ENCODE measurements around the gene PTGR1. TPM values are rescaled to one million over a fixed set of nuclear protein-coding genes. Genes with fewer than 3 reads are reported as not detected.
A peak's percentile ranks its signal among the peaks of the same experiment; 100 is the strongest.
"Not testable (repeated sequence)": the region's sequence is repeated elsewhere in the genome, so short reads cannot be mapped to it uniquely, and the experiment has no call there.

The PTGR1 gene
- polyA plus RNA-seq, 1 donor = 39.5 TPM

GRCh38 chr9:111613436-111614040, 14.1 kb upstream of the PTGR1 start:
- DNase-seq (ENCODE audit: low read depth) = no peak

DNA sequence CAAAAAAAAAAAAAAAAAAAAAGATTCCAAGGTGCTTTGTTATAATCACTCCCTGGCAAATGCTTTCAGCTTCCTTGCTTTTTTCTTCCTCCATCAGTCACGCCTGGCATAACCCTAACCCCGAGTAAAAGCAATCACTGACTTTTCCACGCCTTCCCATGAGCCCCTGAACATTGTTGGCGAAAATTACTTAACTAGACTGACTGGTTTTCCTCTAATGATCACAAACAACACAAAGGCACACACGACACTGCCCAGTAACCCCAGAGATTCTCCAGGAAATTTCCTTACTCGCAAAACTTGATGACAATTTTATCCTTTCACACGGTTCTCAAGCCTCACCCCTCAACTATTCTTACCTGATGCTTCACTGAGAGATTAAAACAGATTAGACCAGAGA, 11.4 kb upstream of the PTGR1 start:
- no peak for DNase-seq (ENCODE audit: low read depth)

GRCh38 chr9:111610149-111610548, 10.7 kb upstream of the PTGR1 start:
- no peak for DNase-seq (ENCODE audit: low read depth)

- DNase-seq (ENCODE audit: low read depth) = no peak
These were observed 5.7 kb upstream of the PTGR1 start for GRCh38 chr9:111605041-111605559.

DNA sequence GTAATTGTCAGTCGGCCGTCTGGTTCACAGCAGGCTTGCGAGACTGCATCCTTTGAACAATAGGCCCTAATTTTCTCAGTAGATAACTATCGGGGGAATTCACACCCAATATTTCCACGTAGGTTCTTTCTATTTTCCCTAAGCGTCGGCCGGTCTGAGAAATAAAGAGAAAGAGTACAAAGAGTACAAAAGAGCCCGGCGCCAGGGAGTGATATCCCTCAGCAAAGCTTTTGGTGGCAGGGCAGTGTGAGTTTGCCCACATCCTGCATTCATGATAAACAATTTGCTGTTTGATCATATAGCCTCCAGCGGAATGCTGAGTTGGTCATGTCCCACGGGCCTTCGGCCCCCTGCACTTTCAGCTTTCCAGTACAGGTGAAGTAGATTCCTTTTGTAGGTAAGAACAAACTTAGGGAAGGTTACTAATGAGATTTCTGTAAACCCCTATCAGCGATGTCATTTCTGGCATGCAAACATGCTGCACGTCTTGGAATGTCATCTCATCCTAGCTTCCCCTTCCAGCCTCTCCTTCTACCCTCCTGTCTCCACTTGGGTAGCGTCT, 4.7 kb upstream of the PTGR1 start:
- DNase-seq (ENCODE audit: low read depth) = no peak

GRCh38 chr9:111603041-111603440, 3.6 kb upstream of the PTGR1 start:
- DNase-seq (ENCODE audit: low read depth) = no peak

GRCh38 chr9:111601237-111602018, 2.0 kb upstream of the PTGR1 start:
- no peak for DNase-seq (ENCODE audit: low read depth)

- no peak for DNase-seq (ENCODE audit: low read depth)
These were observed 502 bp upstream of the PTGR1 start for GRCh38 chr9:111599955-111600343.

- DNase-seq (ENCODE audit: low read depth) = no peak
These were observed 735 bp downstream of the PTGR1 start for GRCh38 chr9:111598733-111599091.

DNA sequence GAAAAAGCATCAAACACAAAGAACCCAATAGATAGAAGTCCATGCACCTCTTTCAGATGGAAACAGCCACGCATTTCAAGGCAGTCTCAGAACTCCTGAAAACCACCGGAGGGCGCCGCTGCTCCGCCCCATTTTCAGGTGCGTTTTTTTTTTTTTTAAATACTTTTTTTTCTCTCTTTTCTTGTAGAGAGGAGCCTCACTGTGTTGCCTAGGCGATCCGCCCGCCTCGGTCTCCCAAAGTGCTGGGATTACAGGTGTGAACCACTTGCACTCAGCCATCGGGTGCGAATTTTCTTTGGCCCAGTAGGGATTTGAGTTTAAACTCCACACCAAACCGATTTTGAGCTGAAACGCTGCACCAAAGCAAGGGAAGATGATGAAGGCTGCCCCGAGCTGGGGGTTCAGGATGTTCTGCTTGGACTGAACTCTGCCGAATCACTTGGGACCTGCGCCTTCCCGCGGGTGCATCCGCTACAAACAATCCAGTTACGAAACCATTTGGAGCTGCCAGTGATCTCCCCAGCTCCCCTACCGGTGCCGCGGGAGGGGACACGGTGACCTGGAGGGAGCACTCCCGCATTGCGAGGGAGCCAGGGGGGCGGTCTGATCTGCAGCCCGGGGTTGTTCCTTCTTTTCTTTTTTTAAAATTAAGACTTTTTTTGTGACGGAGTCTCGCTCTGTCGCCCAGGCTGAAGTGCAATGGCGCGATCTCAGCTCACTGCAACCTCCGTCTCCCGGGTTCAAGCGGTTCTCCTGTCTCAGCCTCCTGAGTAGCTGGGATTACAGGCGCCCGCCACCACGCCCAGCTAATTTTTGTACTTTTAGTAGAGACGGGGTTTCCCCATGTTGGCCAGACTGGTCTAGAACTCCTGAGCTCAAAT, 1.4 kb downstream of the PTGR1 start:
- DNase-seq (ENCODE audit: low read depth) = no peak

DNA sequence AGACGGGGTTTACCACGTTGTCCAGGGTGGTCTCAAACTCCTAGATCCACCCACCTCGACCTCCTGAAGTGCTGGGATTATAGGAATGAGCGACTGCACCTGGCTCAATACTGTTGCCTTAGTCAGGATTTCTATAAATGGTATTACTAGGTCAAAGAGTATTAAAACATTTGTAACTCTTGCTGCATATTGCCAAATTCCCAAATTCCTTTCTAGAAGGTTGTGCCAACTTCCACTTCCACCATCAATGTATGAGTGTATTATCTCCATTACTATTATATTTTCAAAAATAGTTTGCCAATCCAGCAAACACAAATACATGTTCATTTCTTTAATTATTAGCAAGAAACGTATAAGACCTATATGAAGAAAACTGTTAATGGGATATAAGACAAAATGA, 10.6 kb downstream of the PTGR1 start:
- DNase-seq (ENCODE audit: low read depth) = no peak

- DNase-seq (ENCODE audit: low read depth) = no peak
These were observed 13.1 kb downstream of the PTGR1 start for GRCh38 chr9:111586378-111586777.

DNA sequence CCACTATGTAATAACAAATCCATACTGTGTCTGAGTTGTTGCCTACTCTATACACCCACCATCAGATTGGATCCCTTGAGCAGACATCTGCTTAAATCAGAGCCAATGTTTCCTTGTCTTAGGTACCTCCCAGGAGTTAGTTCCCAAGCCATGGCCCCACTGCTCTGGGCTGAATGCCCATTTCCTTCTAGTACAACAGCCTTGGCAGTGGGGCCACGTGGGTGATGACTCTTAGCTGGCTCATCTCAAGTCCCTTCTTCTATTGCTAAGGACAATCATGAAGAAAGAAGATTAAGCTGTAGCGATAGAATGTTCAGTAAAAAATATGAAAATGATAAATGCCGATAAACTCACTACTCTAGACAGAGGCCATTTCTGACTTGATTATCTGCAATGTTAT, 16.6 kb downstream of the PTGR1 start:
- no peak for DNase-seq (ENCODE audit: low read depth)

DNA sequence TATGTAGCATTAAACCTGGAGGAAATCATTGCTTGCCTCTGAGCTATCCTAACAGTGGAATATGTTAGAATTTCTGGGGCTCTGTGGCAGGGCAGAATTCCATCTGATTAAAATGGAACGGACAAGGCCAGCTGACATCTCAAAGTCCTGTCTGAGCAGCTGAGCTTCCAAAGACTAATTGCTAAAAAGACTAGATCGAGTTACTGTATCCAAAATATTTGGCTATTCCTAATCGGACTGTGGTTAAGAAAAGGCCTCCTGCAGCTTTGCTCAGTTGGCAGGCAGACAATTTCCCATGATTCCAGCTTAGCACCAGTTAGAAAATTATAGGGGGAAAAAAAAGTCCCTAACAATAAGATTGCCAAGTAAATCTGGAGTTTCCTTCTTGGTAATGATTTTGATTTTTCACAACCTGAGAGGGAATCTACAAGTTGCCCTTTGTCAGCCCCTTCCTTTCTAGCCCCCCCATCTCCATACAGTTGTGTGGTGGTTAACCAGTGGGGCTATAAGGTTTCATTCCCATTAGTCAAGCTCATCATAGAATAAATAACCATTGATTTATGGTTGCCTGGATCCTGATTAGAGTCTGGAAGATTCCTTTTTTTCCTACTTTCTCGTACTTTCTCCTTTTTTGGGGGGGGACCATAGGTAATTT, 26.4 kb downstream of the PTGR1 start:
- peak; percentile 29 for DNase-seq (ENCODE audit: low read depth)

DNA sequence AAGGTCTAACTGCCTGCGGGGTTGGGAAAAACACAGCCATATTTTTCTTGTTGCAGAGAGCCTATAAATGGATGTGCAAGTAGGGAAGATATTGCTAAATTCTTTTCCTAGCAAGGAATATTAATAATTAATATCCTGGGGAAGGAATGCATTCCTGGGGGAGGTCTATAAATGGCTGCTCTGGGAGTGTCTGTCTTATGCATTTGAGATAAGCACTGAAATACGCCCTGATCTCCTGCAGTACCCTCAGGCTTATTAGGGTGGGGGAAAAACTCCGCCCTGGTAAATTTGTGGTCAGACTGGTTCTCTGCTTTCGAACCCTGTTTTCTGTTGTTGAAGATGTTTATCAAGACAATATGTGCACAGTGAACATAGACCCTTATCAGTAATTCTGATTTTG, 31.3 kb downstream of the PTGR1 start:
- not testable (repeated sequence) for DNase-seq (ENCODE audit: low read depth)

DNA sequence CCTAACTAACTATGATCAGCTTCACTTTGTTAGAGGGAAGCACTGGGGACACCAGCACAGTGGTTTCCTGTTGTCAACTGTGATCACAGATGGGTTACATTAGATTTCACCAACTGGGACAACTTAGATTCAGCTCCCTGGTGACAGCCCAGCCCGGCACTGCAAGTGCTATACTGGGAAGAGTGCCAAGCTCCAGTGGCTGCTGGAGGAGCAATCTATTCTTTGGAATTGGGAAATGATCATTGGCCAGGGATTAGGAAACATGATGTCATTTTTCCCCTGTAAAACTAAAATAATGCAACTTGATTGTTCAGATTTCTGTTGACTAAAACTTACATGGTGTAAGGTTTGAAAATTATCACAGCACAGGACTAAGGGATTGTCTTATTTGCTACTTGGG, 33.2 kb downstream of the PTGR1 start:
- peak; percentile 13 for DNase-seq (ENCODE audit: low read depth)

DNA sequence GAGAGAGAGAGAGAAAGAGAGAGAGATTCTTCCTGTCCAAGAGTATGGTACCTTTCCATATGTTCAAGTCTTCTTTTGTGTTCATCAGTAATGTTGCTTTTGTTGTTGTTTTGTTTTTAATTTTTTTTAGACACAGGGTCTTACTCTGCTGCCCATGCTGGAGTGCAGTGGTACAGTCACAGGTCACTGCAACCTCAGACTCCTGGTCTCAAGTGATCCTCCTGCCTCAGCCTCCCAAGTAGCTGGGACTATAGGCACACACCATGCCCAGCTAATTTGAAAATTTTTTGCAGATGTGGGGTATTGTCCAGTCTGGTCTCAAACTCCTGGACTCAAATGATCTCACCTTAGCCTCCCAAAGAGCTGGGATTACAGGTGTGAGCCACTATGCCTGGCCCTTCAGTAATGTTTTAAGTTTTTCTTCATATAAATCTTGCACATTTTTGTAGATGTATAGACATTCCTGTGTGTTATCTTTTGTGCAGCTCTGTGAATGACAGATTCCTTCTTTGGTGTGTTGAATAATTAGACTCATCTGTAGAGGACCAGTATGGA, 38.2 kb downstream of the PTGR1 start:
- DNase-seq (ENCODE audit: low read depth) = no peak

GRCh38 chr9:111559000-111559610, 40.3 kb downstream of the PTGR1 start:
- DNase-seq (ENCODE audit: low read depth) = no peak

DNA sequence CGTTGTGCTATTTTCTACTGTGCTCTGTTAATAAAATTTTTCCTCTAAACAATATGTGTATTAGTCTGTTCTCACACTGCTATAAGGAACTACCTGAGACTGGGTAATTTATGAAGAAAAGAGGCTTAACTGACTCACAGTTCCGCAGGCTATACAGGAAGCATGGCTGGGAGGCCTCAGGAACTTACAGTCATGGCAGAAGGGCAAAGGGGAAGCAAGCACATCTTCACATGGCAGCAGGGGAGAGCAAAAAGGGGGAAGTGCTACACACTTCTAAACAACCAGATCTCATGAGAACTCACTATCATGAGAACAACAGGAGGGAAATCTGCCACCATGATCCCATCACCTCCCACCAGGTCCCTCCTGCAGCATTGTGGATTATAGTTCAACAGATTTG, 44.0 kb downstream of the PTGR1 start:
- not testable (repeated sequence) for DNase-seq (ENCODE audit: low read depth)

DNA sequence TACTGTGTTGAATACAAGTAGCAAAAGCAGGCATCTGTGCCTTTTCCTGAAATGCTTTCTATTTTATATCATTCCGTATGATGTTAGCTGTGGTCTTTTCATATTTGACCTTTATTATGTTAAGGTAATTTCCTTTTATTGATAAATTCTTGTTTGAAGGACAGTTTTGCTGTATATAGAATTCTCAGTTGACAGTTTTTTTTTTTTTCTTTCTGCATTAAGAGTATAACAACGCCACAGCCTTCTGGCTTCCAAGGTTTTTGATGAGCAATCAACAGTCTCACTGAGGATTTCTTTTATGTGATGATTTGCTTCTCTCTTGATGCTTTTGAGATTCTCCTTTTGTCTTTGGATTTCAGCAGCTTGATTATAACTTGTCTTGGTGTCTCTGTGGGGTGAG, 50.8 kb downstream of the PTGR1 start:
- DNase-seq (ENCODE audit: low read depth) = no peak
